ENCODE measurements around the gene GNPAT.

GRCh38 chr1:231217056-231217455 is 24.0 kb upstream of the GNPAT start:
- TF ChIP-seq CTCF (conservative IDR thresholded peaks at IDR 0.05; ENCODE audit: low read length), result no peak
- no peak for TF ChIP-seq EZH2phosphoT487 (IDR thresholded peaks at IDR 0.05; ENCODE audit: borderline replicate concordance, low read depth, low read length)

All from OCI-LY7 (cell line).